Neural progenitor cell (in vitro differentiated cells): ENCODE measurements around the gene CHD1.

Experiments
- EZH2 ChIP-seq: fragments of 200-600 bp; sonication (generic); IDR thresholded peaks from 2 replicates; pipeline ENCODE4 v1.6.1; 2017; ENCODE audit warnings: antibody characterized with exemption, mild to moderate bottlenecking, moderate library complexity
- EZH2phosphoT487 ChIP-seq: fragments of 200-600 bp; sonication (generic); IDR thresholded peaks from 2 replicates; pipeline ENCODE4 v1.6.1; 2017; ENCODE audit warnings: antibody characterized with exemption
- TF ChIP-seq, protein P1 (sequence below): fragments of 200-600 bp; sonication (generic); IDR thresholded peaks from 2 replicates; pipeline ENCODE4 v1.5.1; 2017; ENCODE audit warnings: antibody characterized with exemption, mild to moderate bottlenecking

DNA sequence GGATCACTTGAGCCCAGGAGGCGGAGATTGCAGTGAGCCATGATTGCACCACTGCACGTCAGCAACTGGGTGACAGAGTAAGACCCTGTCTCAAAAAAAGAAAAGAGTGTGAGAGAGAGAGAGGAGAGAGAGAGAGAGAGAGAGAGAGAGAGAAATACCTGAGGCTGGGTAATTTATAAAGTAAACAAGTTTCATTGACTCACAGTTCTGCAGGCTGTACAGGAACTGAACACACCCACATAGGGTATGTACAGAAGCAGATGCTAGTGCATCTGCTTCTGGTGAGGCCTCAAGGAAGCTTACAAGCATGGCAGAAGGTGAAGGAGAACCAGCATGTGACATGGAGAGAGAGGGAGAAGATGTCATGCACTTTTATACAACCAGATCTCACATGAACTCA lies 46.4 kb upstream of the CHD1 start:
- TF ChIP-seq, protein P1, sequence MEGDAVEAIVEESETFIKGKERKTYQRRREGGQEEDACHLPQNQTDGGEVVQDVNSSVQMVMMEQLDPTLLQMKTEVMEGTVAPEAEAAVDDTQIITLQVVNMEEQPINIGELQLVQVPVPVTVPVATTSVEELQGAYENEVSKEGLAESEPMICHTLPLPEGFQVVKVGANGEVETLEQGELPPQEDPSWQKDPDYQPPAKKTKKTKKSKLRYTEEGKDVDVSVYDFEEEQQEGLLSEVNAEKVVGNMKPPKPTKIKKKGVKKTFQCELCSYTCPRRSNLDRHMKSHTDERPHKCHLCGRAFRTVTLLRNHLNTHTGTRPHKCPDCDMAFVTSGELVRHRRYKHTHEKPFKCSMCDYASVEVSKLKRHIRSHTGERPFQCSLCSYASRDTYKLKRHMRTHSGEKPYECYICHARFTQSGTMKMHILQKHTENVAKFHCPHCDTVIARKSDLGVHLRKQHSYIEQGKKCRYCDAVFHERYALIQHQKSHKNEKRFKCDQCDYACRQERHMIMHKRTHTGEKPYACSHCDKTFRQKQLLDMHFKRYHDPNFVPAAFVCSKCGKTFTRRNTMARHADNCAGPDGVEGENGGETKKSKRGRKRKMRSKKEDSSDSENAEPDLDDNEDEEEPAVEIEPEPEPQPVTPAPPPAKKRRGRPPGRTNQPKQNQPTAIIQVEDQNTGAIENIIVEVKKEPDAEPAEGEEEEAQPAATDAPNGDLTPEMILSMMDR: no peak
- TF ChIP-seq EZH2 (no peak), EZH2phosphoT487 (no peak)
